HG02870 (cell line): Measurements from ENCODE around the gene CGREF1.

Experiments
- ATAC-seq: cut with Tn5 transposase; IDR thresholded peaks from one replicate; pipeline ENCODE4 v1.9.1; 2021; ENCODE audit warnings: mild to moderate bottlenecking, moderate library complexity; ENCODE audit not compliant: unreplicated experiment

Gene CGREF1

DNA sequence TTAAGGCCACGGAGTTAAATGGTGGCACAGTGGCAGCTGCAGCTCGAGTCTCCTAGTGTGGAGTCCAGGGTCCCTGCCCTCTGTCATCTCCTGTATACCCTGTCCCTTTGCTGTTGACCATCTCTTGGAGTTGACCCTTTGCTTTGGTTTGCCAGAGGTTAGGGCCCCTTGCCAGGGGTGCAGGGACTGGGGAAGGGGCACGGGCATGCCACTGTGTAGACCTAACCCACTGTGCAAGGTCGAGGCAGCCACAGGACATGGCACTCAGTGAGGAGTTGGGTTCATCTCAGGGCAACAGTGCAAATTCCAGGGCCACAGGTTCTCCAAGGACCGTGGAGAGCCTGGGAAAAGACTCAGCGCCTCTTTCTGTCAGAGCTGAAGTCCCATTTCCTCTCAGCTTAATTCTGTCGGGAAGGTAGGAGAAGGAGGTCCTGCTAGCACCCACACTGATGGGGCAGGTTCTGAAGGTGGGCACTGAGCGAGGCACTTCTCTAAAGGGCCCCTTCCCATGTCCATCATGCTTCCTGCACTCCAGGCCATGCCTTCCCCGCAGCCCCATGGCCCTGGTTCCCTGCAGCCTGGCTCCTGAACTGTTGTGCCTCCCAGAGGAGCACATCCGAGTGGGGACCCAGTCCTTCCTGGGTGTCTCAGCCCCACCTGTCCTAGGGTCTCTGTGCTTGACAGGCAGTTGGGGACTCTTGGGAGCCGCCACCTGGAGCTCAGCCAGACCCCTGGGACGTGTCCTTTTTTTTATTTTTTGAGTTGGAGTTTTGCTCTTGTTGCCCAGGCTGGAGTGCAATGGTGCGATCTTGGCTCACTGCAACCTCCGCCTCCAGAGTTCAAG is 29.6 kb downstream of the CGREF1 start:
- no peak for ATAC-seq

DNA sequence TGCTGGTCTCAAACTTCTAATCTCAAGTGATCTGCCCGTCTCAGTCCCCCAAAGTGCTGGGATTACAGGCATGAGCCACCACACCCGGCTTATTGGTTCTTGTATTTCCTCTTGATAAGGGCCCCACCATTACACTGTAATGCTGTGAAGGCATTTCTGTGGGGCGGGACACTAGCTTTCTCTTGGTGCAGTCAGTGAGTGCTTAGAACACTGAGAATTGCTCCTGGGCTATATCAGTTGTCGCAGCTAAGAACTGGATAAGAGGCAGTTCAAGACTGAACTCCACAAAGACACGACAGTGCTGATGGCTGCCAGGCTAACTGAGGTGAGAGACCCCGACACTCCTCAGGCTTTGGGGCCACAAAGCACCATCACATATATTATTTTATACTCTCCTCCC is 30.3 kb downstream of the CGREF1 start:
- no peak for ATAC-seq

DNA sequence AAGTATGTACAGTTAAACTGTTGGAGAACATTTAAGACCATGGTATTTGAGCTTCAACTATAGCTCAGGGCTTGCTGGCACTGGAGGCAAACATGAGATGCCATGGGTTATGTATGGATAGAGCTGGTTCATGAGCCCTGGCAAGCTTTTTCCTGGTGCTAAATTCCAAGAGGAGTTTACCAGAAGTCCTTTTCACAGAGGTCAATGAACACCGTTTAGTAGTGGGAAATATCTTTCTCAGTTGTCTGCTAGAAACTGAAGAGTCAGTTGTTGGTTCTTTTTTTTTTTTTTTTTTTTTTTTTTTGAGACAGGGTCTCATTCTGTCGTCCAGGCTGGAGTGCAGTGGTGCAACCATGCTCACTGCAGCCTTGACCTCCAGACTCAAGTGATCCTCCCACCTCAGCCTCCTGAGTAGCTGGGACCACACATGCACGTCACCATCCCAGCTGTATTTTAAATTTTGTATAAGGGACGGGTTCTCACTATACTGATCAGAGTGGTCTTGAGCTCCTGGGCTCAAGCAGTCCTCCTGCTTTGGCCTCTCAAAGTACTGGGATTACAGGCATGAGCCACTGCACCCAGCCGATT is 31.0 kb downstream of the CGREF1 start:
- no peak for ATAC-seq

DNA sequence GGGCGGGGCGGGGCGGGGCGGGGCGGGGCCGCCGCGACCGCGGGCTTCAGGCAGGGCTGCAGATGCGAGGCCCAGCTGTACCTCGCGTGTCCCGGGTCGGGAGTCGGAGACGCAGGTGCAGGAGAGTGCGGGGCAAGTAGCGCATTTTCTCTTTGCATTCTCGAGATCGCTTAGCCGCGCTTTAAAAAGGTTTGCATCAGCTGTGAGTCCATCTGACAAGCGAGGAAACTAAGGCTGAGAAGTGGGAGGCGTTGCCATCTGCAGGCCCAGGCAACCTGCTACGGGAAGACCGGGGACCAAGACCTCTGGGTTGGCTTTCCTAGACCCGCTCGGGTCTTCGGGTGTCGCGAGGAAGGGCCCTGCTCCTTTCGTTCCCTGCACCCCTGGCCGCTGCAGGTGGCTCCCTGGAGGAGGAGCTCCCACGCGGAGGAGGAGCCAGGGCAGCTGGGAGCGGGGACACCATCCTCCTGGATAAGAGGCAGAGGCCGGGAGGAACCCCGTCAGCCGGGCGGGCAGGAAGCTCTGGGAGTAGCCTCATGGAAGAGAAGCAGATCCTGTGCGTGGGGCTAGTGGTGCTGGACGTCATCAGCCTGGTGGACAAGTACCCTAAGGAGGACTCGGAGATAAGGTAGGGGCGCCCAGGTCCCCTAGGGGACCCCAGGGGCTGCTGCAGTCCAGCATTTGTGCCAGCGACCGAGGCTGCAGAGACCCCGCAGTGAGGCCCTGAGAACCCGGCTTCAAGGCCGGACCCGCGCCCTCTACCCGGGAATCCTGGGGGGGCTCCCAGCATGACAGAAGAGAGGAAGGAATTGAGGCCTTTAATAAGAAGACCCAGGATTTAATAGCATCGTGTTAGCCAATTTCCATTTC is 32.0 kb downstream of the CGREF1 start, which contains the start of gene KHK:
Gene KHK (plus strand): TSS at position 49 of the 870 bp plus-strand sequence. CDS start 488 bp downstream, at position 537.
- ATAC-seq = peak; percentile 12

DNA sequence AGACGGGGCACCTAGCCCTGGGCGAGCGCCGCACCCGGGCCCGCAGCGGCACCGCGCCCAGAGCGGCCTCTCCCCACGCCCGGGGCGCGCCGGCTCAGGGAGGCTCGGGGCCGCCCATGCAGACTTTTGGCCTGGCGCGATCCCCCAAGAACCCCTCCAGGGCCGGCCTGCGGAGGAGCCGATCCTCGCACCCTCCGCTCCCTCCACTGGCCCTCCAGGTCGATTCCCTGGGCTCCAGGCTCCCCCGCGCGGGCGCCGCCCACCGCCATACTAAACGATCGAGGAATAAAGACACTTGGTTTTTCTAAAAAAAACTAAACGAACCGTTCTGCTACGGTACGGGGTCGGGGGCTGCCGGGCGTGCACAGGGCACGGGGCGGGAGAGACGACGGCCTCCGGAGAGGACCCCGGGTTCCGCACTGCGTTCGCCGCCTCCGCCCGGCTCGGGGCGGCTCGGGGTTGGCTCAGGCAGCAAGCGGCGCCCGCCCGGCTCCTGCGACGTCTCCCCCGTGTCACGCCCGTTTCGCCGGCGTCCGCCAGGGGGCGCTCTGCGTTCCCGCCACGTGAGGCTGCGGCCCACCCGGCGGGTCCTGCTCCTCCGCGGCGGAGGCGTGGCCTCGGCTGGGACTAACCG is 32.7 kb downstream of the CGREF1 start:
- ATAC-seq = peak; percentile 79

DNA sequence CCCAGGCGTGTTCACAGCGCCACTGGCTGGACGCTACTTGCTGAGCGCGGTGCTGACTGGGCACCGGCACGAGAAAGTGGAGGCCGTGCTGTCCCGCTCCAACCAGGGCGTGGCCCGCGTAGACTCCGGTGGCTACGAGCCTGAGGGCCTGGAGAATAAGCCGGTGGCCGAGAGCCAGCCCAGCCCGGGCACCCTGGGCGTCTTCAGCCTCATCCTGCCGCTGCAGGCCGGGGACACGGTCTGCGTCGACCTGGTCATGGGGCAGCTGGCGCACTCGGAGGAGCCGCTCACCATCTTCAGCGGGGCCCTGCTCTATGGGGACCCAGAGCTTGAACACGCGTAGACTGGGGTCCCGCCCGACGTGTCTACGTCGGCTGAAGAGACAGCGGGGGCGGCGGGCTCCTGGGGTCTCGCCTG is 33.2 kb downstream of the CGREF1 start:
- ATAC-seq = no peak

DNA sequence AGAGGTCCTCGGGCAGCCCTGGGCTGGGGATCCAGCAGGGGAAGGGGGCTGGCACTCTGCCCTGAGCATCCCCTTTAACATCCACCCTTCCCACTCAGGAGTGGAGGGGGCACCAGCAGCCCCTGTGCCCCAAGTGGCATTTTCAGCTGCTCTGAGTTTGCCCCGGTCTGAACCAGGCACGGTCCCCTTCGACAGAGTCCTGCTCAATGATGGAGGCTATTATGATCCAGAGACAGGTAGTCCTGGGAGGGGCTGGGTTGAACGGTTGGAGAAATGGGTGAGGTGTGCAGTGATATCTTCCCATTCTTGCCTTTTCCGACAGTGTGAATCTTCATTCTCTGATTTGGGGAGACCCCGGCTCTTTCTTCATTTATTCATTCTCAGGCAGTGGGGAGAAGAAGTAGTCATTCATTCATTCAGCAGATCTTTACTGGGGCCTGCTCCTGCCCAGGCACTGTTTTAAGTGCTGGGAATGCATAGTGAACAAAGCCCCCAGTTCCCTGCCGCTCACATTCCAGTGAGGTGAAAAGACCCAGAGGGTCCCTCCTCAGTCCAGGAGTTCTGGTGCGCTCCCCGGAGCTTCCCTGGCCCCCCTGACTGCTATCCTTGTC is 33.8 kb downstream of the CGREF1 start:
- ATAC-seq = no peak

DNA sequence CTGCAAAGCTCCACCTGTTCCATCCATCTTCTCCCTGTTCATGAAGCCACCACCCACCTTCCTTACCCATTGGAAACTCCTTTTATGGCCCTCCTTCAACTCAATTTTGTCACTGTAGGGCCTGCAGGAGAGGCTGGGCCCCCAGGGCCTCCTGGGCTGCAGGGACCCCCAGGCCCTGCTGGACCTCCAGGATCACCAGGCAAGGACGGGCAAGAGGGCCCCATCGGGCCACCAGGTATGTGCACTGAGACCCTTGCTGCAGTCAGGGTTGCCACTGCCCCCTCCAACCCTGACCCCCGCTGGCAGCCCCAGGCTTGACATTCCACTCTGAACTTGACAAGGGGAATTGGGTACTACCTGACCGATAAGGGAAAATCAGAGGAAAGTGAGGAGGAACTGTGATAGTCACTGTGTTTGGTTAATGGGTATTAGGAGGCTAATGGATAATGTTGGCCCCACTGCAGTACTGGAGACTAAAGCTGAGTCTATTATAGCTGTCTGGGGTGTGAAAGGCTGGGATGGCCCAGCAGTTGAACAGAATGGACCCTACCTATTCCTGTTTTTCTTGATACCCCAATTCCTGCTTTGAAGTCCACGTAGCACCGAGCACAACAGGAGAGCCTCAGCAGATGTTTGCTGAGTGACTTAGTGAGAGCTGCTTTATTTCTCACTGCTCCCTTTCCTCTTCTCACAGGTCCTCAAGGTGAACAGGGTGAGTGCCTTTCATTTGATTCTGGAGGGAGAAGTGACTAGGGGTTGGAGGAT is 34.4 kb downstream of the CGREF1 start:
- ATAC-seq = no peak

DNA sequence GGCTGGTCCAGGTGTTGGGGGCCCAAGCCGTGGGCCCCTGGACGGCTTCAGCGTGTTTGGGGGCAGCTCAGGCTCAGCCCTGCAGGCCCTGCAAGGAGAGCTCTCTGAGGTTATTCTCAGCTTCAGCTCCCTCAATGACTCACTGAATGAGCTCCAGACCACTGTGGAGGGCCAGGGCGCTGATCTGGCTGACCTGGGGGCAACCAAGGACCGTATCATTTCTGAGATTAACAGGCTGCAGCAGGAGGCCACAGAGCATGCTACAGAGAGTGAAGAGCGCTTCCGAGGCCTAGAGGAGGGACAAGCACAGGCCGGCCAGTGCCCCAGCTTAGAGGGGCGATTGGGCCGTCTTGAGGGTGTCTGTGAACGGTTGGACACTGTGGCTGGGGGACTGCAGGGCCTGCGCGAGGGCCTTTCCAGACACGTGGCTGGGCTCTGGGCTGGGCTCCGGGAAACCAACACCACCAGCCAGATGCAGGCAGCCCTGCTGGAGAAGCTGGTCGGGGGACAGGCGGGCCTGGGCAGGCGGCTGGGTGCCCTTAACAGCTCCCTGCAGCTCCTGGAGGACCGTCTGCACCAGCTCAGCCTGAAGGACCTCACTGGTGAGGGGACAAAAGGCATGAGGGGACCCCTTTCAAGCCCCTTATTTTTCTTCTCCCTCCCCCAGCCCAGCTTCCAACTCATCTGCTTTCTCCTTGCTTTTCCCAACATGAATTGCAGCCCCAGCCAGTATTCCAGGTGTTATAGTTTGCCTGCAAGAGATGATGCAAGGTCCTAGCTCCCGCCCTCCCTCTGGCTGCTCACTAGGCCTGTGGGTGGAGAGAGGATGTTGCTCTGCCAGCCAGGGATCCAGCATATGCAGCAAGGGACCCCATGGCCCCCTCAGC is 35.3 kb downstream of the CGREF1 start:
- no peak for ATAC-seq

DNA sequence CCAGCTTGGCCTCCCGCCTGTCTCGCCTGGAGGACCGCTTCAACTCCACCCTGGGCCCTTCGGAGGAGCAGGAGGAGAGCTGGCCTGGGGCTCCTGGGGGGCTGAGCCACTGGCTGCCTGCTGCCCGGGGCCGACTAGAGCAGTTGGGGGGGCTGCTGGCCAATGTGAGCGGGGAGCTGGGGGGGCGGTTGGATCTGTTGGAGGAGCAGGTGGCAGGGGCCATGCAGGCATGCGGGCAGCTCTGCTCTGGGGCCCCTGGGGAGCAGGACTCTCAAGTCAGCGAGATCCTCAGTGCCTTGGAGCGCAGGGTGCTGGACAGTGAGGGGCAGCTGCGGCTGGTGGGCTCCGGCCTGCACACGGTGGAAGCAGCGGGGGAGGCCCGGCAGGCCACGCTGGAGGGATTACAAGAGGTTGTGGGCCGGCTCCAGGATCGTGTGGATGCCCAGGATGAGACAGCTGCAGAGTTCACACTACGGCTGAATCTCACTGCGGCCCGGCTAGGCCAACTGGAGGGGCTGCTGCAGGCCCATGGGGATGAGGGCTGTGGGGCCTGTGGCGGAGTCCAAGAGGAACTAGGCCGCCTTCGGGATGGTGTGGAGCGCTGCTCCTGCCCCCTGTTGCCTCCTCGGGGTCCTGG is 36.0 kb downstream of the CGREF1 start:
- no peak for ATAC-seq

DNA sequence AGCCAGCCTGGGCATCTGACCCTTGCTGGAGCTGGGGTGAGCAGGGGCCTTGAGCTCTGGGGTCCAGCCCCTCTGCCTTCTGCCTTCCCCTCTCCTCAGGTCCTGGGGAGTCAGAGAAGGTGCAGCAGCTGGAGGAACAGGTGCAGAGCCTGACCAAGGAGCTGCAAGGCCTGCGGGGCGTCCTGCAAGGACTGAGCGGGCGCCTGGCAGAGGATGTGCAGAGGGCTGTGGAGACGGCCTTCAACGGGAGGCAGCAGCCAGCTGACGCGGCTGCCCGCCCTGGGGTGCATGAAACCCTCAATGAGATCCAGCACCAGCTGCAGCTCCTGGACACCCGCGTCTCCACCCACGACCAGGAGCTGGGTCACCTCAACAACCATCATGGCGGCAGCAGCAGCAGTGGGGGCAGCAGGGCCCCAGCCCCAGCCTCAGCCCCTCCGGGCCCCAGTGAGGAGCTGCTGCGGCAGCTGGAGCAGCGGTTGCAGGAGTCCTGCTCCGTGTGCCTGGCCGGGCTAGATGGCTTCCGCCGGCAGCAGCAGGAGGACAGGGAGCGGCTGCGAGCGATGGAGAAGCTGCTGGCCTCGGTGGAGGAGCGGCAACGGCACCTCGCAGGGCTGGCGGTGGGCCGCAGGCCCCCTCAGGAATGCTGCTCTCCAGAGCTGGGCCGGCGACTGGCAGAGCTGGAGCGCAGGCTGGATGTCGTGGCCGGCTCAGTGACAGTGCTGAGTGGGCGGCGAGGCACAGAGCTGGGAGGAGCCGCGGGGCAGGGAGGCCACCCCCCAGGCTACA is 36.8 kb downstream of the CGREF1 start:
- ATAC-seq = no peak

DNA sequence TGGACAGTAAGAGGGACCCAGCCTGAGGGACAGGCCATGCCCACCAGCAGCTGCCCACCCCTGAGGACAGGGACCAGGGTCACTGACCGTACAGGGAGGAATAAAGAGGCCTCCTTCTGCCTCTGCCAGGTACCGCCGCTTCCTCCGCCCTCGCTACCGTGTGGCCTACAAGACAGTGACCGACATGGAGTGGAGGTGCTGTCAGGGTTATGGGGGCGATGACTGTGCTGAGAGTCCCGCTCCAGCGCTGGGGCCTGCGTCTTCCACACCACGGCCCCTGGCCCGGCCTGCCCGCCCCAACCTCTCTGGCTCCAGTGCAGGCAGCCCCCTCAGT is 38.4 kb downstream of the CGREF1 start:
- ATAC-seq = no peak

DNA sequence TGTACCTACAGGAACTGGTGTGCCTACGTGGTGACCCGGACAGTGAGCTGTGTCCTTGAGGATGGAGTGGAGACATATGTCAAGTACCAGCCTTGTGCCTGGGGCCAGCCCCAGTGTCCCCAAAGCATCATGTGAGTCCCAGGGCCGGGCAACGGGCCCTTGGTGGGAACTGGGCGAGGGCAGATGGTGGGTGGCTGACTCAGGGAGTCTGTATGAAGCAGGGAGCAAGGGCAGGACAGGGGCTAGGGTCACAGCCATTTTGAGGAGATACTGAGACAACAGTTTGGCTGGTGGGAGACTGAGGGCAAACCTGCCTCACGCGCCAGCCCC is 38.8 kb downstream of the CGREF1 start:
- no peak for ATAC-seq

DNA sequence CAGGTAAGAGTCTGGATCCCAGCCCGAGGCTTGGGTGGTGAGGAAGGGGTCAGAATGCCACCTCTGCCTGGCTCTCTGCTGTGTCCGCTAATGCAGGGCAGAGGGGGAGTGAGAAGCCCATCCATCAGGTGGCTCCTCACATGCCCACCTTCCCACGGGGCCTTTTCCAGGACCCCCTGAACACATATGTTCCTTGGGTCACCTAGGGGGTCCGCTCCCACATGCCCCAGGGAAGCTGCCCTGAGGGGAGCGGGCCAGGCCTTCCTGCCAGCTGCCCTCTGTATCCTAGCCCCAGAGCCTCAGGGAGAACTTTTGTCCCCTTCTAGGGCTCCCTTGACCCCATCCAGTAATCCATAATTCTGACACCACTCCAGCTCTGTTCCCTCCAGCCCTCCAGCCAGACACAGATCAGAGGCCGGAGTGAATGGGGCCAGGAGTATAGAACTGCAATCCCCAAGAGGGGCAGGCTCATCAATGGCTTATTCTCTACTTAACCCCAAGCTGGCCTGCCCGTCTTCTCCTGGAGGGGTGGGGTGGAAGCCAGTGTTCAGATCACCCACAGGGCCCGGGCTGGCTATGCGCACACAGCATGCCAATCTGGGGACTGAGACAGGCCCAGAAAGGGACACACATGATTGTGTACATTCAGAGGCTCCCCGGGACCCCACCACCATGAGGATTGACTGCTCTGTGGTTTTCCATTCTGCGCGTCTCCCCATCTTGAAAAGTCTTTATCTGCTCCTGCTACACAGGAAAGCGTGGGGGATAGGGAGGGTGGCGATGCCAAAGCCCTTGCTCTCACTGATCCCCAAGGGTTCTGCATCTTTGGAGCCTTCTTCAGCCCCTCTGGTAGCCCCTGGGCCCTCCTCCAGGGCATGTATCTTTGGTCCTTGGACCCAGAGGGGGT is 39.4 kb downstream of the CGREF1 start:
- no peak for ATAC-seq

DNA sequence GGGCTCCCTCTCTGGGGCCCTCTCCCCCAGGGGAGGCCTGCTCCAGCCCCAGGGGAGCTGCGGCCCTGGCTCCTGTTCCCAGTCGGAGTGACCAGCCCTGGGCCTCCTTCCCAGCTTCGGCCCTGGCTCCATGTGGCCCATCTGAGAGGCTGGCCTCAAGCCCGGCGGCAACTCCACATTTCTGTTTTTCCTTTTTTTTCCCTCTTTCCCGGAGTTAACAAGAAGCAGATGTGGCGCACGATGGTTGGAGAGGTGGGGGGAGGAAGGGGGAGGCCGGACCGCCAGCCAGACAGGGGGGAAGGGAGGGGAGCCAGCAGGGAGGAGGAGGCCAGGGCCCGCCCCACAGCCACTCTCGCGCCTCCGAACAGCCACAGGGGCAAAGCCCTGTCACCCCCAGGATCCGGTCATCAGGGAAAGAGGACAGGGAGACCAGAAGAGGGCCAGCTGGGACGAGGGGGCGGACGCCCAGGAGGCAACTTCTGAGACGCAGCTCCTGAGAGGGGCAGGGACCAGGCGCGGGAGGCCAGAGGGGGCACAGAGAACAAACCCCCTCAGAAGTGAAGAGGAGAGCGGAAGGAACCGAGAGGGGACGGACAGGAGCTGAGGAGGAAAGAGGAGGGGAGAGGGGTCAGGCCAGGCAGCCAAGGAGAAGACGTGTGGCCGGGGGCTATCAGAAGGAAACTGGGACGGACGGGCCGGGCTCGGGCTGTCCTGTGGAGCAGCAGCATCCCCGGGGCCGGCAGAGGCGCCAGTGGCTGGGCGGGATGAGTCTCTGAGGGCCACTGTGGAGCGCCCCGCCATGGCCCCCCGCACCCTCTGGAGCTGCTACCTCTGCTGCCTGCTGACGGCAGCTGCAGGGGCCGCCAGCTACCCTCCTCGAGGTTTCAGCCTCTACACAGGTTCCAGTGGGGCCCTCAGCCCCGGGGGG is 40.4 kb downstream of the CGREF1 start, which contains the start of gene EMILIN1:
Gene EMILIN1 (plus strand): TSS at position 349 of the 928 bp plus-strand sequence. CDS start 451 bp downstream, at position 800.
- no peak for ATAC-seq

DNA sequence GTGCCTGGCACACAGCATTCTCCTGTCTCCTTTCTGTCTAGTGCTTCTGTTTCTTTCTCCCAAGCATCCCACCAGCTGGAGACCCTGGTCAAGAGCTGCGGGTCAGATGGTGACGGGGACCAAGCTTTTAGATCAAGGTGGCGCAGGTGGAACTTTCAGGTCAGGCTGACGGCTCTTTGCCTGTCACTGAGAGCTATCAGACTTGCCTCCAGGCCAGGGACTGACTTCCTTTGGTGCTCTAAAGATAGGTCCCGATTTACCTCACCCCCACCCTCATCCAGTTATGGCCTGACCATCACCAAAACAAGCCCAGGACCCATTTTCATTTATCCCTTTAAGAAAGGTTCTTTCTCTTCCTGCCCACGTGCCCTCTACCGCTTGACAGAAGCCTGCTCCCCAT is 41.7 kb downstream of the CGREF1 start:
- no peak for ATAC-seq
